ENCODE measurements around the gene MLLT10. TPM values are rescaled to one million over a fixed set of nuclear protein-coding genes. Genes with fewer than 3 reads are reported as not detected.
A peak's percentile ranks its signal among the peaks of the same experiment; 100 is the strongest.

The MLLT10 gene
- total and polyA plus RNA-seq, 9 of the 15 experiments (the other 6 are each of a cell fraction or from before 2014, with no cell fraction given): 18.8 to 81.4 (median 64.2) TPM

GRCh38 chr10:21496343-21497176 lies 37.5 kb upstream of the MLLT10 start (continued):
- TF ChIP-seq, protein P1, sequence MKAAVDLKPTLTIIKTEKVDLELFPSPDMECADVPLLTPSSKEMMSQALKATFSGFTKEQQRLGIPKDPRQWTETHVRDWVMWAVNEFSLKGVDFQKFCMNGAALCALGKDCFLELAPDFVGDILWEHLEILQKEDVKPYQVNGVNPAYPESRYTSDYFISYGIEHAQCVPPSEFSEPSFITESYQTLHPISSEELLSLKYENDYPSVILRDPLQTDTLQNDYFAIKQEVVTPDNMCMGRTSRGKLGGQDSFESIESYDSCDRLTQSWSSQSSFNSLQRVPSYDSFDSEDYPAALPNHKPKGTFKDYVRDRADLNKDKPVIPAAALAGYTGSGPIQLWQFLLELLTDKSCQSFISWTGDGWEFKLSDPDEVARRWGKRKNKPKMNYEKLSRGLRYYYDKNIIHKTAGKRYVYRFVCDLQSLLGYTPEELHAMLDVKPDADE (conservative IDR thresholded peaks at IDR 0.05; ENCODE audit: control insufficient read depth, low read depth, low read length): peak; percentile 52; the same call in 1 of the 2 replicates
- TF ChIP-seq HNRNPL (IDR thresholded peaks at IDR 0.05; ENCODE audit: low read depth, low read length) (no peak), PRMT5 (CRISPR knock-in tag; IDR thresholded peaks at IDR 0.05) (no peak), MEIS2 (IDR thresholded peaks at IDR 0.05; ENCODE audit: partially characterized antibody) (no peak), ZNF76 (CRISPR knock-in tag; IDR thresholded peaks at IDR 0.05; ENCODE audit: borderline replicate concordance) (0 out of 2 replicates have a peak, but pooled peaks have one; percentile 47), POLR2H (tag; IDR thresholded peaks at IDR 0.05; ENCODE audit: low read depth) (no peak), RBM25 (IDR thresholded peaks at IDR 0.05; ENCODE audit: low read depth, low read length, severe bottlenecking) (no peak), AFF4 (CRISPR knock-in tag; IDR thresholded peaks at IDR 0.05) (0 out of 2 replicates have a peak, but pooled peaks have one; percentile 11), ZNF324 (CRISPR knock-in tag; IDR thresholded peaks at IDR 0.05) (no peak), ESRRB (CRISPR knock-in tag; IDR thresholded peaks at IDR 0.05; ENCODE audit: borderline replicate concordance) (no peak), BRD4 (IDR thresholded peaks at IDR 0.05) (peak; percentile 35; the same call in 1 of the 2 replicates), CAMTA2 (CRISPR knock-in tag; conservative IDR thresholded peaks at IDR 0.05) (no peak), THRAP3 (IDR thresholded peaks at IDR 0.05; ENCODE audit: borderline replicate concordance) (no peak), MTF1 (CRISPR knock-in tag; IDR thresholded peaks at IDR 0.05; ENCODE audit: borderline replicate concordance) (no peak), STAT5B (CRISPR knock-in tag; IDR thresholded peaks at IDR 0.05) (no peak), BRF1 (IDR thresholded peaks at IDR 0.05; ENCODE audit: borderline replicate concordance, extremely low read depth, insufficient read length) (no peak), GATAD2A (IDR thresholded peaks at IDR 0.05) (0 out of 2 replicates have a peak, but pooled peaks have one; percentile 46), PTBP1 (IDR thresholded peaks at IDR 0.05; ENCODE audit: low read depth, low read length) (no peak)
- TF ChIP-seq, protein P2, sequence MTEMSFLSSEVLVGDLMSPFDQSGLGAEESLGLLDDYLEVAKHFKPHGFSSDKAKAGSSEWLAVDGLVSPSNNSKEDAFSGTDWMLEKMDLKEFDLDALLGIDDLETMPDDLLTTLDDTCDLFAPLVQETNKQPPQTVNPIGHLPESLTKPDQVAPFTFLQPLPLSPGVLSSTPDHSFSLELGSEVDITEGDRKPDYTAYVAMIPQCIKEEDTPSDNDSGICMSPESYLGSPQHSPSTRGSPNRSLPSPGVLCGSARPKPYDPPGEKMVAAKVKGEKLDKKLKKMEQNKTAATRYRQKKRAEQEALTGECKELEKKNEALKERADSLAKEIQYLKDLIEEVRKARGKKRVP (CRISPR knock-in tag; IDR thresholded peaks at IDR 0.05): no peak
